Bronchial epithelial cell (primary cell): ENCODE measurements around the gene SH3BP4. TPM values are rescaled to one million over a fixed set of nuclear protein-coding genes. Genes with fewer than 3 reads are reported as not detected.
A peak's percentile ranks its signal among the peaks of the same experiment; 100 is the strongest.

Experiments used
- DNase-seq: peaks from one replicate; pipeline ENCODE4 v3.0.0-alpha.2; 2010; ENCODE audit warnings: low read depth
- FAIRE-seq: peaks from 2 replicates; lab custom pipeline; 2011; peaks lifted over from hg19 to GRCh38; lab: Jason Lieb, UNC
- H3K27me3 ChIP-seq: 2 replicates; pipeline ENCODE4 v1.5.1; 2011; ENCODE audit warnings: low read length; ENCODE audit not compliant: control insufficient read depth, insufficient read depth
- H3K36me3 ChIP-seq: 2 replicates; pipeline ENCODE4 v1.5.1; 2011; ENCODE audit warnings: low read length; ENCODE audit not compliant: control insufficient read depth, insufficient read depth
- H3K4me3 ChIP-seq: 2 replicates; pipeline ENCODE4 v1.5.1; 2011; ENCODE audit warnings: mild to moderate bottlenecking, low read depth, low read length, control low read depth
- total RNA-seq: library from RNA; depleted of rRNA; stranded (reverse); fragments of >200 nt; gene quantifications from 2 replicates; pipeline ENCODE4 v1.2.1, GENCODE V29; 2014
- TF ChIP-seq, protein P1 (sequence below): IDR thresholded peaks from 2 replicates; pipeline ENCODE4 v1.5.1; 2011; ENCODE audit warnings: mild to moderate bottlenecking, moderate library complexity, low read length, control low read depth, inconsistent platforms; ENCODE audit not compliant: insufficient read depth, severe bottlenecking

Gene SH3BP4
- total RNA-seq, 1 donor from 2014 or later: 22.1 TPM

DNA sequence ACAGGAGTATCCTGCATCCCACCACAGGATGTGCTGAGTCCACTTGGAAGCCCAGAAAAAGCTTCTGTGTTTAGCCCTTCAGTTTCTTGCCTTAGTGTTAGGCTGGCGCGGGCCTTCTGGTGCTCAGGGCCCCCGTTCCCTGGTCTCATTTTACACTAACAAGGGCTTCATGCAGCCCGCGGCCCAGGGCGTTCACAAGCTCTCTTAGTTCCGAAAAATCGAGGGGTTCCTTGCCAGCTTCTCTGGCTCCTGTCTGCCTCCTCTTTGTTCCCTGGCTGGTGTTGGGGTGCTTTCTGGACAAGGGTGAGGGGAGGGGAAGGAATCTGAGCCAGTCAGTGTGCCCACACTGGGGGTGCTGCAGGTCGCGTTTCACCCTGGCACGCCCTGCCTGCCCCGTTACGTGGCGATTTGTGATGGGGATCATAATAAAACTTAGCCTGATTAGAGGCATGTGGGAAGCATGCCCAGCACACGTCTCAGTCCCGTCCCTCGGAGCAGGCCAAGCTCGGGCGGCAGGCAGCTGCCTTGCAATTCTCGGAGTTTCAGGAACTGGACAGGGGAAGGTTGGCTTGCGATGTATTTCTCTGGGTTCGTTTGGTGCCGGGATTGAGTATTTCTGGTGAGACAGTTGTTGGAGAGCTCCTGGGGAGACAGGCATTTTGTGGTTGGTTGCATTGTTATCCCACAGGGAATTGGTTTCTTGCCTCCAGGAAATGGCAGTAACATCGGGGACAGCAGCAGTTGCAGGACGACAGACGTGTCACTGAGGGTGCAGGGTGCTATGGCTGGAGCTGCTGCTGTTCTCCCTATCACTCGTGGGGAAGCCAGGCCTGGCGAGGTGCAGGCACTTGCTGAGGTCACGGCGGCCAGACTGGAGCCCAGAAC lies 22.9 kb downstream of the SH3BP4 start:
- Histone ChIP-seq H3K27me3 (no peaks in the 10 kb centered on the region), H3K4me3 (no peak overlapping the region), H3K36me3 (peaks cover 8% of the 10 kb centered on the region)
- FAIRE-seq (no peak), DNase-seq (no peak)
- TF ChIP-seq, protein P1, sequence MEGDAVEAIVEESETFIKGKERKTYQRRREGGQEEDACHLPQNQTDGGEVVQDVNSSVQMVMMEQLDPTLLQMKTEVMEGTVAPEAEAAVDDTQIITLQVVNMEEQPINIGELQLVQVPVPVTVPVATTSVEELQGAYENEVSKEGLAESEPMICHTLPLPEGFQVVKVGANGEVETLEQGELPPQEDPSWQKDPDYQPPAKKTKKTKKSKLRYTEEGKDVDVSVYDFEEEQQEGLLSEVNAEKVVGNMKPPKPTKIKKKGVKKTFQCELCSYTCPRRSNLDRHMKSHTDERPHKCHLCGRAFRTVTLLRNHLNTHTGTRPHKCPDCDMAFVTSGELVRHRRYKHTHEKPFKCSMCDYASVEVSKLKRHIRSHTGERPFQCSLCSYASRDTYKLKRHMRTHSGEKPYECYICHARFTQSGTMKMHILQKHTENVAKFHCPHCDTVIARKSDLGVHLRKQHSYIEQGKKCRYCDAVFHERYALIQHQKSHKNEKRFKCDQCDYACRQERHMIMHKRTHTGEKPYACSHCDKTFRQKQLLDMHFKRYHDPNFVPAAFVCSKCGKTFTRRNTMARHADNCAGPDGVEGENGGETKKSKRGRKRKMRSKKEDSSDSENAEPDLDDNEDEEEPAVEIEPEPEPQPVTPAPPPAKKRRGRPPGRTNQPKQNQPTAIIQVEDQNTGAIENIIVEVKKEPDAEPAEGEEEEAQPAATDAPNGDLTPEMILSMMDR: no peak

GRCh38 chr2:234975611-234976010 lies 23.8 kb downstream of the SH3BP4 start:
- TF ChIP-seq, protein P1: no peak
- Histone ChIP-seq H3K4me3 (no peak overlapping the region), H3K27me3 (no peaks in the 10 kb centered on the region), H3K36me3 (peaks cover 8% of the 10 kb centered on the region)
- DNase-seq: no peak
- FAIRE-seq: no peak

DNA sequence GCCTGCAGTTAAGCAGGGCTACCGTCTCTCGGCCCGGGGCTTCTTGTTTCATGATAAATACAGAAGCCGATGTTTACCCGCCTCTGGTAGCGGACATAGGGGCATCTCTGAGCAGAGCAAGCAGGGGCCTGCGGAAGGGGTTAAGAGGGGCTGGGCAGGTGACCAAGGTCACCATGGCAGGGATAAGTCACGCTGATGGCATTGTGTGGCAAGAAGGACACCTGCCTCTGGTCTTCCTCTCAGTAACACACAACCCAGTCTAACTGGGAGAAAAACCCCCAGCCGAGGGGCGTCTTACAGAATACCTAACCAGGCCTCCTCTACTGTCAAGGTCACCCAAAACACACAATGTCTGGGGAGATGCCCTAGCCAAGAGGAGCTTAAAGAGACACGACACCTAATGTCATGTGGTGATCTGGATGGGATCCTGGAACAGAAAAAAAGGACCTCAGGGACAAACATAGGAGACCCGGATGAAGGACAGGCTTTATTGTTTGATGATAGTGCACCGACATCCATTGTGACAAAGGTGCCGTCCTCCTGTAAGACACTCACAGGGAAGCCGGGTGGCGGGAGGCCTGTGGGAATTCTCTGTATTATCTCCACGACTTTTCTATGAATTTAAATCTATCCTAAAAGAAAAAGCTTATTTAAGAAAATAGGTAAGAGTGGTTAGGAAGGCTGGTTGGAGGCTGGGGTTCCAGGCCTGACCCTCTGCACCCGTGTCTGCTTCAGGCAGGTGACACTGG lies 24.8 kb downstream of the SH3BP4 start:
- Histone ChIP-seq H3K27me3 (no peaks in the 10 kb centered on the region), H3K36me3 (peaks cover 8% of the 10 kb centered on the region), H3K4me3 (no peak overlapping the region)
- DNase-seq (no peak), FAIRE-seq (no peak)
- TF ChIP-seq, protein P1: no peak

- FAIRE-seq (no peak), DNase-seq (no peak)
- TF ChIP-seq, protein P1: no peak
- Histone ChIP-seq H3K4me3 (no peak overlapping the region), H3K36me3 (peaks cover 8% of the 10 kb centered on the region), H3K27me3 (no peaks in the 10 kb centered on the region)
Measured at GRCh38 chr2:234977228-234977679, 25.4 kb downstream of the SH3BP4 start.

- peak; percentile 7 for FAIRE-seq
- peak; percentile 58 for DNase-seq
- Histone ChIP-seq H3K4me3 (no peak overlapping the region), H3K27me3 (no peaks in the 10 kb centered on the region), H3K36me3 (peaks cover 8% of the 10 kb centered on the region)
- TF ChIP-seq, protein P1: no peak
Measured at GRCh38 chr2:234978466-234979203, 26.8 kb downstream of the SH3BP4 start.
